Left hindlimb (tissue), 1 donor: ENCODE measurements around the gene SAMSN1.
"Not testable (repeated sequence)": the region's sequence is repeated elsewhere in the genome, so short reads cannot be mapped to it uniquely, and the experiment has no call there.

ENCODE experiments used
- DNase-seq: peaks from one replicate; pipeline ENCODE4 v3.0.0-alpha.2; 2018

The SAMSN1 gene

DNA sequence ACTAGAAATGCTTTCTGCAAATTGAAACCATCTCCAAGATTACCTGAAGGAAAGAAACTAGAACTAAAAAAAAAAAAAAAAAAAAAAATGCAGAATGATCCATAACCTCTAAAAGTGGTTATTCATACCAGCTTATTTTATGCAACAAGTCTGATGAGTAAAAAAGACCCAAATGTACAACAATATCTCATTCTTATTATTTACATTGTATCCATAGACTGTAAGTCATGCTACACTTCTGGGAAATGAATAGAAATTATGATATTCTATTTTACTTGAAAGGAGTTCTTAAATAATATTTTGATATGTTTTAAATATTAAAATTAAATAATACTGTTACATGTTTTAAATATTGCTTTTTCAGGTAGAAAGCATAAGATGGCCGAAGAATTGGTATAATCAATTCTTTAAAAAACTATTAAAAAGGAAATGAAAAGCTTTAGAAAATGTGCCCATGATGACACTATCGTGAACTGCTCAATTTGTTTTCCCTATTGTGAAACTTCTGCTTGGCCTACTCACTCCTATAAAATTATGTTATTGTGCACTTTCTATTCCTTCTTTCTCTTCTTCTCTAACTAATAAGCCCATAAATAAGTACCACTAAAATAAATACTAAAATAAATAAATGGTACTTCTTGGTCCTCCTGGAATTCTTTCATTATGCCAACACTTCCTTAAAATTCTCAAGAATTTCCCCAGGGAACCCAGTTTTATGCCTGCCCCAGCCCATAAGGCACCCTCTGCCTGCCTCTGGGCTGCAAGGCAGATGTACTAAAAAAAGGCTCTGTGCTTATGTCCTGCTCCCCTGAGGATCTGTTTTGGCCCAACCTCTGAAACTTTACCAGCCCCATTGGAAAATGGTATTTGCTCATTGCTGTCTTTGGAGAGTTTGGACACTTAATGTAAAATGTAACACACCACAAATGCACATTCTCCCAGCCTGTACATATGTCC lies 18.1 kb downstream of the SAMSN1 start:
- no peak for DNase-seq

DNA sequence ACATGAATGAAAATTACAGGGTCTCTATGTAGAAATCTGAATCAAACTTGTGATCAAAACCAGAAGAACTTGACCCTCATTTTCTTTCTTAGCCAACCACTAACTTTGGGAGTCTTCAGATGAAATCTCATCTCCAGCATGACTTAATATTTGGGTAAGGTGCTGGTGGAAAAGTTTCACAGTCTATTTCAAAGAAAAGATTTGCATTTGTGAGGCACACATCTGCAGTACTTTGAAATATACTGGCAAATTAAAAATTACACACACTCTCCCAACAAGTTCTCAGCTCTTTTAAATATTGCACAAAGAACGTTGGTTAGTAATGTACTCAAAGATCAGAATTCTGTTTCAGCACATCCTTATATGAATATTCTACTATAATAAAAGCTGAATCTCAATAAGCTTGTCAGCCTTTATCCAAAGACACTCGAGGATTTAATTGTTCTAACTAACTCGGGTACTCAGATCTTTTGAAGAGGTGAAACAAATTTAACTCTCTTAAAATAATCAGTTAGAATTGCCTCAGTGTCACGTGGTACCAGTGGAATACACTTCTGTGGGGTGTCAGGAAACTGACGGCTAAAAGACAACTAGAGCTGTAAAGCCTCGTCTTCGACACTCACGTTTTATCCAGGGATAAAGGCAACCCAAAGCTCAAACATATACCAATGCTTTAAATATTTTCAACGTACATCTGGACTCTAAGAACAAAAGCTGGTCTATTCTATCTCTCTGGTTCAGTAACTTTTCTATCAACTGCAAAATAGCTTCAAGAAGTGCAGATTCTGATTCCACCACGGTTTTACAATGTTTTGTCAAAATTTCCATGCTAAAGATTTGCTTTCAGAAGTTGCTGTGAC lies 19.0 kb downstream of the SAMSN1 start:
- no peak for DNase-seq

DNA sequence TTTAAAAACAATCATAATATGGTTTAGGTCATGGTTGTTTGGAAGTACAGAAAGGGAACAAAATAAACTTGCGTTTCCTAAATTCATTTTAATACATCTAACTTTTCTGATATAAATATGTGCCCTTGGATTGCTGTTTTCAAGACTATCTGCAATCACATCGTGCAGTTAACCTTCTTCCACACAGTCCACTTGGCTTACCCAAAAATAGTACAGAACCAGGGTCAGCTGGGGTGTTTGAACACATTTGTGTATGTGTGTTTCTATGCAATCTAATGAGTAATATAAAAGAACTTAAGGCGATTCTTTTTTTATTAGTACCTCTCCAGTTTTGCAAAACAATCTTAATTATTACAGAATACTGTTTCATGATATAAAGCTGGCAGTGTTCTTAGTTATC lies 19.9 kb downstream of the SAMSN1 start:
- no peak for DNase-seq

DNA sequence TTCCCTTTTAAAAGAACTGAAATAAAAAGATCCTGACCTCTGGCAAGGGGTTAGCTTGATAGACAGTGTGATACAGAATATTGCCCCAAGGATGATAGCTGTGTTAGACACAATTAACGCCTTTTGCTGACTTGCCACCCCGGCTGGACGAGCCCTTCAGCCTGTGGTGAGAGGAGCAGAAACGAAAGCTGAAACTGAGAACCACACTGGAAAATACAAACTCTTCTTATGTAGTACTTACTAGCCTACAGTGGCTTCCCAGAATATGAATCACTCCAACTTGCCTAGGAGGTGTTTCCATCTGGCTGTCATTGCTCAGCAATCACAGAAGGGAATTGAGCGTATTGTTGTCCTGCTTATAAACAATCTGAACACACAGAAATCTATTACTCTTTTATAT lies 22.9 kb downstream of the SAMSN1 start:
- DNase-seq: no peak

DNA sequence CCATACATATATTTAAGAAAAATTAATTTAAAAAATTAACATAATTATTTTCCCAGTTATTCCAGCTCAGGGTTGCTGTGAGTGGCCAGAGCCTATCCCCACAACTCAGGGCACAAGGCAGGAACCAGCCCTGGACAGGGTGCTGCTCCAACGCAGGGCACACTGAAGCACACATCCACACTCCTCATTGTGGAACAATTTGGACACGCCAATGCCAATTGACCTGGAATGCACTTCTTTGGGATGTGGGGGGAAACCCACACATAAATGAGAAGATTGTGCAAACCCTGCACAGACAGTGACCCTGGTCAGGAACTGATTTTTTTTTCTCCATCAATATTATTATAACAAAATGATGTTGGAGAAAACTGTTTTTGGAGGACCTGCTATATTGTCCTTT lies 23.4 kb downstream of the SAMSN1 start:
- DNase-seq: no peak

DNA sequence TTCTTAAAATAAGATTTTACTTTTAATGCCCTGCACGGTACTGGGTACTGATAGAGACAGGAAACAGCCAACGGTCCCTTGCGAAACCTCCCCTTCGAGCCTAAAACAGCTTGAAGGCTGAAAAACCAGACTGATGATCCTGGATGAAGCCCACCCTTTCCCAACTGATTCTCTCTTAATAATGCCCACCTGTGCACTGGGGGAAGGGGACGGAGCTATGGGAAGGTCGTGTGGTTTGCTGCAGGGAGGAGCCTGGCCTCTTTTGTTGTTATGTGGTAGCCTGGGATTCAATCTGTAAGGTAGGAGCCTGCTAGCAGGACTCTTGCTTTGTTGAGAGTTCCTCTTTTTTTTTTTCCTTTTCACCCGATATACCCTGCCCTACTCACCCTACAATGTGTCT lies 25.6 kb downstream of the SAMSN1 start:
- DNase-seq: no peak

DNA sequence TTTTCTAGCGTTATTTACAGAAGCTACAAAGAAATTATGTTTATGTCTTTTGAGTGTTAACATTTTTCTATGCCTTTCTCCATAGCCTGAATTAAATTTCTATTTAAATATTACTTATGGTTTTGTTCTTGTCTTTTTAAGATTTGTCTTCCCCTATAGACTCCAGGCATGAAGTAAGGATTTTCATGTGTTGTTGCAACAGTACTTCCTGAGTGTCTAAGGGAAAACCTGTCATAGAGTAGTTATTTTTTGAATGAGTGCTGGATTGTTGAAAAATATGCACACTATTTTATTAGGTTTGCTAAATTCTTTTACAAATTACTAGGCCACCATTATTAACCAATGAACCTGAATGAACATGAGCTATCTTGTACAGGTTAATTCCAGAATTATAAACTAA lies 27.1 kb downstream of the SAMSN1 start:
- DNase-seq: no peak

DNA sequence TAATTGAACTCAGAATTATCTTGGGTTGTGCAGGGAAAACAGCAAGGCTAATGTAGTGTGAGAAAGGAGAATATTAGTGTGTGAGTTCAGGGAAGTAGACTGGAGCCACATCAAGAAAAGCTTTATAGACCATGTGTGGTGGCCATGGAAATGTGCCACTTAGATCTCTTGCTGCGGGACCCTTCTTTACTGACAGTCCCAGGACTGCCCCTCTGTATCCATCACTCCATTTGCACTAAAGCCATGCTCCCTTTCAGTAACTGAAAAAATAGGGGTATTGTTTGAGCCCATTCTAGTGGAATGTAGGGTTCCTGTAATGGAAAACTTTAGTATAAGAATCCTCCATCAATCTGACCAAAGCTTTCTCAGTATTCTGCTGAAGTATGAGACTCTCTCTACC lies 32.3 kb downstream of the SAMSN1 start:
- DNase-seq: no peak

DNA sequence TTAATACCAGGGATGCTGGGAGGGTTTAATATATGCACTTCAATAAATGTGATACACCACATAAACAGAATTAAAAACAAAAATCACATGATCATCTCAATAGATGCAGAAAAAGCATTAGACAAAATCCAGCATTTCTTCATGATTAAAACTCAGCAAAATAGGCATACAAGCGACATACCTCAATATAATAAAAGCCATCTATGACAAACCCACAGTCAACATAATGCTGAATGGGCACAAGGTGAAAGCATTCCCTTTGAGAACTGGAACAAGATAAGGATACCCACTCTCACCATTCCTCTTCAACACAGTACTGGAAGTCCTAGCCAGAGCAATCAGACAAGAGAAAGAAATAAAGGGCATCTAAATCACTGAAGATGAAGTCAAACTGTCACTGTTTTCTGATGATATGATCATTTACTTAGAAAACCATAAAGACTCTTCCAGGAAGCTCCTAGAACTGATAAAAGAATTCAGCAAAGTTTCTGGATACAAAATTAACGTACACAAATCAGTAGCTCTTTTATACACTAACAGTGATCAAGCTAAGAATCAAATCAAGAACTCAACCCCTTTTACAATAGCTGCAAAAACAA lies 39.2 kb downstream of the SAMSN1 start:
- not testable (repeated sequence) for DNase-seq

DNA sequence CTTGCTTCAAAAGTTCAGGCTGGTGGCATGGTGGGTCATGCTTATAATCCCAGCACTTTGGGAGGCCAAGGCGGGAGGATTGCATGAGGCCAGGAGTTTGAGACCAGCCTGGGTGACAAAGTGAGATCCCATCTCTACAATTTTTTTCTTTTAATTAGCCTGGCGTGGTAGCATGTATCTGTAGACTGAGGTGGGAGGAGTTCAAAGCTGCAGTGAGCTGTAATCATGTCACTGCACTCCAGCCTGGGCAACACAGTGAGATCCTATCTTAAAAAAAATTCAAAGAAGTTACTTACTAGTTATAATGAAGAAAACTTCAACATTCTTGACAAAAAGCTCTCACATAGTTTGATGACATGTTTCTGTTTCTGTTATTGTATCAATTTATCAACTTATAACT lies 45.2 kb downstream of the SAMSN1 start:
- no peak for DNase-seq

DNA sequence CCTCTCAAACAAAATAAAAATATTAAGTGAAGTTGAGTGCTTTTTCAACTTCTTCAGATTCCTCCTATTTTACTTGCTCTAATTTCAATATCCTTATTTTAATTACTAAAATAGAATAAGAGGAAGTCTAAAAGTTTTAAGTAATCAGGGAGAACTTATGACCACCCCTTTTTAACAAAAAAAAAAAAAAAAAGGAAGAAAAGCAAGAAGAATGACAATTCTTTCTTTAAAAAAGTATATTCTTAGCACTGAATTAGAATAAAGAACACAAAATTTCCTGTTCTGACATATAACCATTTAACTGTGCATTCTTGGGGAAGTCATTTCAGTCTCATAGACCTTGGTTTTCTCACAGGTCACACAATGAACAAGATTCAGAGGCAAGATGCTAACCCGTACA lies 46.8 kb downstream of the SAMSN1 start:
- DNase-seq: no peak

DNA sequence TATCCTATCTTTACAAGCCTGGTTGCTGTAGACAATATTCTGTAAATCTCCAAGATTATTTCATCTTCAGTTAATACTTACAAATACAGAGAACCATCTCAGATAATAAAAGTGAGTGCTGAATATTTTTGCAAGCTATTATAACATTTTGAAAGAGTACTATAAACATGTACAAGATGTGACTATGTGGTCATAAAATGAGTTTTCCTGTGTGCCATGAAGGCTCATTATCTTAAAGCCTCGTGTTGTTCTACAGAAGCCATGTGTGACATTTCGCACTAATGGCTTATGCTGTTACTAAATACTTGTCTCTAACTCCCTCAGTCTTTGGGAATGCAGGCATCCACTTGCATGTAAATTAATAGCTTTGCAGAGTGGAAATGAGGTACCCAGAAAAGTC lies 48.3 kb downstream of the SAMSN1 start:
- DNase-seq: no peak

DNA sequence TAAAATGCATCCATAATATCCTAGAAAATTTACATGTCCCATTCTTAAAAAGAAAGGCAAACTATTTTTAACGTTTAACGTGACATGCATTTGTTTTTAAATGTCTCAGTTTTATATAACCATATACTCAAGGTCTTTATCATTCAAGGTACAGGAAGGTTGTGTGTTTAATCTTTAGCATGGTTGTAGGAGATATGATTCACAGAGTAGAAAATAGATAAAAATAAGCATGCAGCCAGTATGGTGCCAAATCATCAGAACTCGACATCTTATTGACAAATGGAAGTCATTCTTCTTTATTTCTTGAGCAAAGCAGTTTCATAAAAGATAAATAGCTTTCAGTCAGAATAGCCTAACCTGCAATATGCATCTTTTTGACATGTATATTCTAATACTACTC lies 51.0 kb downstream of the SAMSN1 start:
- no peak for DNase-seq

DNA sequence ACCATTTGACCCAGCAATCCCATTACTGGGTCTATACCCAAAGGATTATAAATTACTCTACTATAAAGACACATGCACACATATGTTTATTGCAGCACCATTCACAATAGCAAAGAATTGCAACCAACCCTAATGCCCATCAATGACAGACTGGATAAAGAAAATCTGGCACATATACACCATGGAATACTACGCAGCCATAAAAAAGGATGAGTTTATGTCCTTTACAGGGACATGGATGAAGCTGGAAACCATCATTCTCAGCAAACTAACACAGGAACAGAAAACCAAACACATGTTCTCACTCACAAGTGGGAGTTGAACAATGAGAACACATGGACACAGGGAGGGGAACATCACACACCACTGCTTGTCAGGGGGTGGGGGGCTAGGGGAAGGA lies 51.9 kb downstream of the SAMSN1 start:
- DNase-seq: not testable (repeated sequence)

DNA sequence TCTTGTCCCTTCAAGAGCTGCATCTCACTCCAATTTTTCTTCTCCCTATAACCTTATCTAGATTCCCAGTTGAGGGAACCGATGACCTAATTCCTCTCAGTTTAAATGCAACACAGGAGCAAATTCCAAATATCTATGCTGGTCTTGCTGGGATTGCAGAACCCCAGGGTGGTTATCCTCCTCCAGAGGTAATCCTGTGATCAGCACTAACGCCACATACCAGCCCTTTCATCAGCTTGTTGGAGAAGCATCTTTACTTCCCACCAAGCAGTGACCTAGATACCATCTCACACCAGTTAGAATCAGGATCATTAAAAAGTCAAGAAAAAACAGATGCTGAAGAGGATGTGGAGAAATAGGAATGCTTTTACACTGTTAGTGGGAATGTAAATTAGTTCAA lies 52.4 kb downstream of the SAMSN1 start:
- no peak for DNase-seq

DNA sequence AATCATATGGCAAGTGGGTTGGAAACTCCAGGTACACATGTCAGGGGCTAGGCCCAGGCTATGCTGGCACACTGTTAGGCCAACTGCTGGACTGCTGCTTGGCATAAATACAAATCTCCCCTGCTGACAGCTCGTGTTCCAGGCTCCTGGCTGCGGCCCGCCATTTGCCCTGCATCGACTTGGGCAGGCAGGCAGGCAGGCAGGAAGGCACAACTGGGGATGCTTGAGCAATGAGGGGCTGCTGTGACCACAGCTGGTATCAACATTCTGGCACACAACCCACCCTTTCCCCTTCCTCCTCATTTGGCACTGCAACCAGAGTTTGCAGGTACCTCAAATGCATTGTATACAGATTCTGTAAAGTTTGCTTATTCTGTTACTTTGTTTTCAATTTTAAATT lies 53.2 kb downstream of the SAMSN1 start:
- no peak for DNase-seq

DNA sequence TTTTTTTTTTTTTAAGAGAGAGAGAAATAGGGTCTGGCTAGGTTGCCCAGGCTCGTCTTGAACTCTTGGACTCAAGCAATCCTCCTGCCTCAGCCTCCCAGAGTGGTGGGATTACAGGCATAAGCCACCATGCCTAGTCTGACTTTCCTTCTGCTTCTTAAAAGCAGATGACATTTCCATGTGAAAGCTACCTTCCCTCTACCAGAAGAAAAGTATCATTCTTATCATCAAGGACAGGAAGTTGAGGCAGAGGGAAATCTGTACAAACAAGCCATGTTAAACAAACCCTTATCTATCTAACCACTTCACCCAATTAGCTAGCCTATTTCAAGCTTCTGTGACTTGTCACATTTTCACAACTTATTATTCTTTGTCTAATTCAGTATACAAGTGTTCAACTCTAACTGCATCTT lies 54.8 kb downstream of the SAMSN1 start:
- DNase-seq: no peak

DNA sequence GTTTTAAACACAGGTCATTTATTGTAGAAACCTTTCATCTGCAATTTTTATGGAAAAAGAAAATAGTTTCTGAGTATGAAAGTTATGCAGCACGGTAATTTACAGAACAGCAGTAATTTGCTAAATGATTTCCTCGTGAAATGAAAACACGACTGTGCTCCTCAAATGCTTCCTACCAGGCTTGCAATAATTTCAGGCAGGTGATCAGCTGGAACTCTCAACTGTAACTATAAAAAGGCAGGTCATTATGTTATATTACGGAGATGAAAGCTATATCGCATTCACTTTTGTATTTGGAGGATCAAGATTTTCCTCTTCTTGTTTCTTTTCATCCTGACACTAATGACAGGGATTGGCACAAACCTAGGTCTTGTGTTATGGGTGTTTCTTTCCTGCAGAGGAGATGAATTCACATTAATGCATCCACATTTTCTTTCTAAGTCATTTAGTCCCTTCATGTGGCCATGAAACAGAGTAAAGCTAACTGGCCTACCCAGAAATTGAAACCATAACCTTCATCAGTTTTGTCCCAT lies 57.4 kb downstream of the SAMSN1 start:
- no peak for DNase-seq

DNA sequence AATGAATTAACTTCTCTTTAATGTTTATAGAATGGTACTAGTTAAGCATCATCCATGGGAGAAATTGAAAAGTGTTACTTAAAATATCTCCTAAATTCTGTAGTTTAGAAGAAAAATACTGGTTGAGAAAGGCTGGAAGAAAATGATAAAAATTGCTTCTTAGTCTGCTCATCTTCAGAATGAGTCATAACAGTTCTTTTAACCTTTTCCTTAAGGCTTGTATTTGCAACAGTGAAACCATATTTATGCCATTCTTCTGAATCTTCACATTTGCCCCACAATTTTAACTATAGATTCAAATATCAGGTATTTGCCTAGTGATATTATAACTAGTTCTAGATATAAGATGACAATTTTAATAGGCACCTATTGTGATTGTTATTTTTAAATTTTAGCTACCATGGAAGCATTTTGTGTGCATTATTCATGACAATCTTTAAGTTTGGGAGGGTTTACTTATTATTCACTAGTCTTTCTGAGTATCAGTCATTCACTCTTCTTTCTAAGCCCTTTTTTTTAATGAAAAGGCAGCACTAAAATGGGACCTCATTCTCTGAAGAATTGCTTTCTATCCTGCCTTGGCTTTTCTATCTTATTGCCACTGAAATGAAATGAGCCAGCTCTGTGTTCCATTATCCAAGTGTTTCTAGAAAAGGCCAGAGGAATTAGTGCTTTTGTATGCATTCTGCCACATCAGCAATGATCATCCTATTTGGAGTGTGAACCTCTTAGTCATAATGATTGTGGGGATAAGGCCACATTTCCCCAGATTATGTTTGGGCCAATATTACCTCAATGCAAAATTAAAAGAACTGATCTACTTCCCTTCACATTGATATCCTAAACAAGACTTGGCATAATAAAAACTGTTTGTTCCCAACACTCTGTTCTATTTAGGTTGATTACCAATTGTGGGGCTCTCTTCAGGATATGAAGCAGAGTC lies 58.4 kb downstream of the SAMSN1 start:
- DNase-seq: no peak

DNA sequence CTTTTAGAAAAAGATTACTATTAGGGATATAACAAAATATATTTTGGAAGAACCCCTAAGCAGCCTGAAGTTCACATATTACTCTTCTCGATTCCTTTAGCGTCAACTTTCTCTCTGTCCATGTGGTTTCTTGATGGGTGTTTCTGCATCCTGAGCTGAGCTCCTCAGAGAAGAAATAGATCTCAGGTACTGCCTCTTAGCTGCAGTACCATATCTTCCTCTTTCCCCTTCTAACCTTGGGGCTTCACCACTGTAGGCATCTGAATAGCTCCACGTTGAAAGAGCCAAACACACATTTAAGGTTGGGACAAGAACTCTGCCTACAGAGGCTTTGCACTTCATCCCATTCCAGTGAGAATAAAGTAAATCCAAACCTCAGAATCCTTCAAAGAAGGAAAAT lies 59.2 kb downstream of the SAMSN1 start:
- no peak for DNase-seq

DNA sequence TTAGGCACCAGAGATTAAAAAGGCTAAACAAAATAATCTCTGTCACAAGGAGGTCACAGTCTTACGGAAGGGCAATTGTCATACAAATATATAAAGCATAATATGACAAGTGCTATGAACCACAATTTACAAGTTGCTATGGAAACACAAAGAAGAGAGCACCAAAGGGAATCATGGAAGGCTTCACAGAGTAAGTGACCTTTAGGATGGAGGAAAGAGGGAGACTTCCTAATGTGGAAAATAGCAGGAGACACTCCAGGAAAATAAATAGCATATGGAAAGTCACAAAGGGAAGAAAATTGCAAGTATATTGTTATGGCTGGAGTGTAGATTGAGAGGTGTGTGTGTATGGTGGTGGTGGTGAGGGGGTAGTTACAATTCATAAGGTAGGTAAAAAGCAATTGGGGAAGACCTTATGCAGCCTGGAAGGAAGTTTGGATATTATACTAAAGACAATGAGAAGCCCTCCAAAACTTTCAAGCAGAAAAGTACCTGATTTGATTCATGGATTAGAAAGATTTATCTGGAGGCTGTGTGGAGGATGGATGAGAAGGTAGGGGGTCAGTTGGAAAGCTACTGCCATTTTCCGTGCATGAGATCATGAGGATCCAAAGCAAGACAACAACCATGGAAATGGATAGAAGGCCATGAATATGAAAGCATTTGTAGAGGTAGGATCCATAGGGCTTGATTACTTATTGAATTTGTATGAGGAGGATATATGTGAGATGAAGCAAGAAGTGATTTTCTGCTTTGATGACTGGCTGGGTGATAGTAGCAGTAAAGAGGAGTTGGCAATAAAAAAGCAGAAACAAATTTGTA lies 61.7 kb downstream of the SAMSN1 start:
- no peak for DNase-seq
